PC-3 (cell line): ENCODE results near the gene TXNDC15. TPM values are rescaled to one million over a fixed set of nuclear protein-coding genes. Genes with fewer than 3 reads are reported as not detected.
A peak's percentile ranks its signal among the peaks of the same experiment; 100 is the strongest.

Source experiments
- ATAC-seq: fragments of 200-7000 bp; cut with Tn5 transposase; 2 replicates; pipeline ENCODE4 v1.9.1; 2020; ENCODE audit warnings: mild to moderate bottlenecking, moderate library complexity
- BruUV-seq: library from RNA; stranded (reverse); fragments of 400-500 nt; replicated peaks from 2 replicates; lab custom pipeline; 2021; lab: Mats Ljungman, UMichigan
- CTCF ChIA-PET: fragments of 300-600 bp; sonication (Branson Sonifier 250); formaldehyde crosslinking; loops from one replicate; lab custom pipeline; 2022; ENCODE audit warnings: antibody characterized with exemption; lab: Charles Lee
- POLR2A ChIA-PET: fragments of 300-600 bp; sonication (Branson Sonifier 250); formaldehyde crosslinking; loops from one replicate; lab custom pipeline; 2022; ENCODE audit warnings: antibody characterized with exemption; ENCODE audit not compliant: unreplicated experiment; lab: Charles Lee
- DNase-seq: peaks from one replicate; pipeline ENCODE4 v3.0.0-alpha.2; 2015
- H2AFZ ChIP-seq: fragments of 300-600 bp; sonication (generic); 2 replicates; pipeline ENCODE4 v1.6.0; 2016; ENCODE audit warnings: antibody characterized with exemption, low read length
- H3F3A ChIP-seq: fragments of 300-600 bp; sonication (generic); one replicate; pipeline ENCODE4 v1.6.0; 2017; ENCODE audit warnings: antibody characterized with exemption, low read length, control low read depth, mild to moderate bottlenecking; ENCODE audit not compliant: unreplicated experiment
- H3K27ac ChIP-seq: fragments of 300-600 bp; sonication (generic); 2 replicates; pipeline ENCODE4 v1.5.1; 2016; ENCODE audit warnings: mild to moderate bottlenecking, low read length
- H3K27me3 ChIP-seq: fragments of 300-600 bp; sonication (generic); 2 replicates; pipeline ENCODE4 v1.6.1; 2016; ENCODE audit warnings: low read length, mixed read lengths
- H3K36me3 ChIP-seq: fragments of 300-600 bp; sonication (generic); 2 replicates; pipeline ENCODE4 v1.6.1; 2016; ENCODE audit warnings: low read depth, mixed run types, low read length, mixed read lengths
- H3K4me1 ChIP-seq: fragments of 300-600 bp; sonication (generic); 2 replicates; pipeline ENCODE4 v1.5.1; 2016; ENCODE audit warnings: low read length; ENCODE audit not compliant: insufficient read depth
- H3K4me2 ChIP-seq: fragments of 300-600 bp; sonication (generic); 2 replicates; pipeline ENCODE4 v1.6.0; 2016; ENCODE audit warnings: low read length
- H3K4me3 ChIP-seq: fragments of 300-600 bp; sonication (generic); 2 replicates; pipeline ENCODE4 v1.5.1; 2016; ENCODE audit warnings: mild to moderate bottlenecking, low read length, mixed read lengths
- H3K79me2 ChIP-seq: fragments of 300-600 bp; sonication (generic); 2 replicates; pipeline ENCODE4 v1.6.1; 2017; ENCODE audit warnings: low read length, mixed read lengths
- H3K9ac ChIP-seq: fragments of 300-600 bp; sonication (generic); 2 replicates; pipeline ENCODE4 v1.6.0; 2016; ENCODE audit warnings: mild to moderate bottlenecking, low read length
- H3K9me2 ChIP-seq: fragments of 300-600 bp; sonication (generic); replicated peaks from 2 replicates; pipeline ENCODE4 v1.6.1; 2016; ENCODE audit warnings: mixed run types, low read length, mixed read lengths
- H3K9me3 ChIP-seq: fragments of 300-600 bp; sonication (generic); 2 replicates; pipeline ENCODE4 v1.6.1; 2016; ENCODE audit warnings: low read length, mixed read lengths
- H4K20me1 ChIP-seq: fragments of 300-600 bp; sonication (generic); 2 replicates; pipeline ENCODE4 v1.6.1; 2016; ENCODE audit warnings: low read length, mixed read lengths
- EZH2 ChIP-seq: fragments of 300-600 bp; sonication (generic); IDR thresholded peaks from one replicate; pipeline ENCODE4 v1.6.1; 2017; ENCODE audit warnings: antibody characterized with exemption, mild to moderate bottlenecking, low read length; ENCODE audit not compliant: unreplicated experiment
- EZH2phosphoT487 ChIP-seq: fragments of 300-600 bp; sonication (generic); IDR thresholded peaks from 2 replicates; pipeline ENCODE4 v1.6.1; 2018; ENCODE audit warnings: mild to moderate bottlenecking, antibody characterized with exemption, low read length, borderline replicate concordance
- intact Hi-C: fragments of 100-400 bp; cut with micrococcal nuclease; formaldehyde crosslinking; loops from 2 replicates; pipeline ENCODE4 v1.9.0; 2023
- total RNA-seq: library from RNA; depleted of rRNA; stranded (reverse); fragments of >200 nt; gene quantifications from 2 replicates; pipeline ENCODE4 v1.2.3, GENCODE V29; 2014
- TF ChIP-seq, protein P1 (sequence below): fragments of 300-600 bp; sonication (generic); conservative IDR thresholded peaks from 2 replicates; pipeline ENCODE4 v1.5.1; 2017; ENCODE audit warnings: antibody characterized with exemption, low read depth, mild to moderate bottlenecking, low read length

TXNDC15 gene
- total RNA-seq, 1 experiment from 2014 or later = 42.6 TPM

- TF ChIP-seq EZH2phosphoT487 (no peak), EZH2 (no peak)
- TF ChIP-seq, protein P1, sequence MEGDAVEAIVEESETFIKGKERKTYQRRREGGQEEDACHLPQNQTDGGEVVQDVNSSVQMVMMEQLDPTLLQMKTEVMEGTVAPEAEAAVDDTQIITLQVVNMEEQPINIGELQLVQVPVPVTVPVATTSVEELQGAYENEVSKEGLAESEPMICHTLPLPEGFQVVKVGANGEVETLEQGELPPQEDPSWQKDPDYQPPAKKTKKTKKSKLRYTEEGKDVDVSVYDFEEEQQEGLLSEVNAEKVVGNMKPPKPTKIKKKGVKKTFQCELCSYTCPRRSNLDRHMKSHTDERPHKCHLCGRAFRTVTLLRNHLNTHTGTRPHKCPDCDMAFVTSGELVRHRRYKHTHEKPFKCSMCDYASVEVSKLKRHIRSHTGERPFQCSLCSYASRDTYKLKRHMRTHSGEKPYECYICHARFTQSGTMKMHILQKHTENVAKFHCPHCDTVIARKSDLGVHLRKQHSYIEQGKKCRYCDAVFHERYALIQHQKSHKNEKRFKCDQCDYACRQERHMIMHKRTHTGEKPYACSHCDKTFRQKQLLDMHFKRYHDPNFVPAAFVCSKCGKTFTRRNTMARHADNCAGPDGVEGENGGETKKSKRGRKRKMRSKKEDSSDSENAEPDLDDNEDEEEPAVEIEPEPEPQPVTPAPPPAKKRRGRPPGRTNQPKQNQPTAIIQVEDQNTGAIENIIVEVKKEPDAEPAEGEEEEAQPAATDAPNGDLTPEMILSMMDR = no peak
- Histone ChIP-seq H3K36me3 (no peaks in the 10 kb centered on the region; the same call in 1 of the 2 replicates), H3K4me1 (peaks cover 6% of the 10 kb centered on the region; the same call in 1 of the 2 replicates), H3K9me2 (no peaks in the 10 kb centered on the region), H4K20me1 (no peaks in the 10 kb centered on the region), H3K27ac (no peak overlapping the region), H3K79me2 (peaks cover 9% of the 10 kb centered on the region), H3K4me3 (no peak overlapping the region), H3K9me3 (no peaks in the 10 kb centered on the region), H3K4me2 (no peak overlapping the region), H3K27me3 (no peaks in the 10 kb centered on the region), H2AFZ (no peak overlapping the region), H3F3A (no peaks in the 10 kb centered on the region), H3K9ac (no peak overlapping the region)
- POLR2A ChIA-PET = interaction anchor here (0.6 kb wide), 1 partner anchor 582 kb away, joined by 3 read pairs; no protein-coding TSS in a partner anchor
- ATAC-seq (no peak), DNase-seq (peak; percentile 9)
- BruUV-seq = no TSS peak
- intact Hi-C loops = loop anchor here (5.0 to 10.0 kb wide), 2 partner anchors 120 to 433 kb away; no protein-coding TSS in a partner anchor
- CTCF ChIA-PET = no interaction called here
Measured at GRCh38 chr5:134902071-134902801, 28.1 kb downstream of the TXNDC15 start.

GRCh38 chr5:134904610-134905245 lies 30.6 kb downstream of the TXNDC15 start, which contains the start of gene PCBD2:
Gene PCBD2 (plus strand): TSS chr5:134905131. CDS start chr5:134905140, 9 bp downstream.
- H3K9me2 ChIP-seq = no peaks in the 10 kb centered on the region
- peak within 1 kb of the TSS; percentile 89 for H3K27ac ChIP-seq
- peaks cover 6% of the 10 kb centered on the region; the same call in 1 of the 2 replicates for H3K4me1 ChIP-seq
- H3K9me3 ChIP-seq = no peaks in the 10 kb centered on the region
- no peaks in the 10 kb centered on the region for H3F3A ChIP-seq
- peak within 1 kb of the TSS; percentile 90 for H3K4me3 ChIP-seq
- peak within 1 kb of the TSS; percentile 88 for H2AFZ ChIP-seq
- peak within 1 kb of the TSS; percentile 91 for H3K4me2 ChIP-seq
- no TSS peak for BruUV-seq
- POLR2A ChIA-PET = interaction anchor here (0.6 kb wide), 1 partner anchor 157 kb away, joined by 7 read pairs; no protein-coding TSS in a partner anchor
- no peaks in the 10 kb centered on the region; the same call in 1 of the 2 replicates for H3K36me3 ChIP-seq
- peaks cover 9% of the 10 kb centered on the region for H3K79me2 ChIP-seq
- no peaks in the 10 kb centered on the region for H3K27me3 ChIP-seq
- peak within 1 kb of the TSS; percentile 95 for H3K9ac ChIP-seq
- TF ChIP-seq, protein P1 = peak; percentile 67
- TF ChIP-seq EZH2 = no peak
- CTCF ChIA-PET = no interaction called here
- peak; percentile 92 for DNase-seq
- intact Hi-C loops = loop anchor here (1.0 to 10.0 kb wide), 5 partner anchors 29 to 430 kb away; partner anchors contain the start of gene CAMLG
- H4K20me1 ChIP-seq = no peaks in the 10 kb centered on the region
- peak; percentile 86 for ATAC-seq
